H1 (cell line): ENCODE measurements around the gene ZNF488.

Experiments used
- POLR2AphosphoS5 ChIP-seq: IDR thresholded peaks from 2 replicates; pipeline ENCODE4 v1.6.1; 2011; ENCODE audit warnings: low read depth, low read length
- RAD21 ChIP-seq, 2 experiments: IDR thresholded peaks in 1 of 2; conservative IDR thresholded peaks in 1 of 2; 2 replicates each; pipeline ENCODE4 v1.6.1; 2011; ENCODE audit warnings: low read depth in 2 of 2, low read length in 2 of 2, improper control_type of control experiment in 1 of 2, inconsistent platforms in 1 of 2, mild to moderate bottlenecking in 1 of 2, moderate library complexity in 1 of 2
- RFX5 ChIP-seq: IDR thresholded peaks from 2 replicates; pipeline ENCODE4 v1.6.1; 2011; ENCODE audit warnings: low read depth, low read length, improper control_type of control experiment, borderline replicate concordance
- SIRT6 ChIP-seq: IDR thresholded peaks from one replicate; pipeline ENCODE4 v1.7.1; 2012; ENCODE audit warnings: low read length, inconsistent platforms
- TF ChIP-seq, protein P1 (sequence below), 3 experiments: IDR thresholded peaks; 1 replicate in 2 of 3; 2 replicates in 1 of 3; pipeline versions ENCODE4 v1.5.1 to v1.6.1; 2011; ENCODE audit warnings: low read length in 3 of 3, mild to moderate bottlenecking in 3 of 3, inconsistent platforms in 2 of 3, low read depth in 1 of 3, moderate library complexity in 1 of 3; ENCODE audit not compliant: insufficient read depth in 1 of 3; ENCODE audit errors: control extremely low read depth in 1 of 3

GRCh38 chr10:47419421-47419820, 35.3 kb upstream of the ZNF488 start:
- TF ChIP-seq, protein P1, sequence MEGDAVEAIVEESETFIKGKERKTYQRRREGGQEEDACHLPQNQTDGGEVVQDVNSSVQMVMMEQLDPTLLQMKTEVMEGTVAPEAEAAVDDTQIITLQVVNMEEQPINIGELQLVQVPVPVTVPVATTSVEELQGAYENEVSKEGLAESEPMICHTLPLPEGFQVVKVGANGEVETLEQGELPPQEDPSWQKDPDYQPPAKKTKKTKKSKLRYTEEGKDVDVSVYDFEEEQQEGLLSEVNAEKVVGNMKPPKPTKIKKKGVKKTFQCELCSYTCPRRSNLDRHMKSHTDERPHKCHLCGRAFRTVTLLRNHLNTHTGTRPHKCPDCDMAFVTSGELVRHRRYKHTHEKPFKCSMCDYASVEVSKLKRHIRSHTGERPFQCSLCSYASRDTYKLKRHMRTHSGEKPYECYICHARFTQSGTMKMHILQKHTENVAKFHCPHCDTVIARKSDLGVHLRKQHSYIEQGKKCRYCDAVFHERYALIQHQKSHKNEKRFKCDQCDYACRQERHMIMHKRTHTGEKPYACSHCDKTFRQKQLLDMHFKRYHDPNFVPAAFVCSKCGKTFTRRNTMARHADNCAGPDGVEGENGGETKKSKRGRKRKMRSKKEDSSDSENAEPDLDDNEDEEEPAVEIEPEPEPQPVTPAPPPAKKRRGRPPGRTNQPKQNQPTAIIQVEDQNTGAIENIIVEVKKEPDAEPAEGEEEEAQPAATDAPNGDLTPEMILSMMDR (IDR thresholded peaks at IDR 0.05; ENCODE audit: control extremely low read depth in 1 of 3, insufficient read depth in 1 of 3, low read depth in 1 of 3, low read length in 3 of 3): no peak
- TF ChIP-seq SIRT6 (no peak), RAD21 (IDR thresholded peaks at IDR 0.05 in 1 of 2, conservative IDR thresholded peaks at IDR 0.05 in 1 of 2; ENCODE audit: low read depth in 2 of 2, low read length in 2 of 2) (no peak), POLR2AphosphoS5 (no peak), RFX5 (no peak)
